ENCODE measurements around the gene TBX2.

TBX2 gene

DNA sequence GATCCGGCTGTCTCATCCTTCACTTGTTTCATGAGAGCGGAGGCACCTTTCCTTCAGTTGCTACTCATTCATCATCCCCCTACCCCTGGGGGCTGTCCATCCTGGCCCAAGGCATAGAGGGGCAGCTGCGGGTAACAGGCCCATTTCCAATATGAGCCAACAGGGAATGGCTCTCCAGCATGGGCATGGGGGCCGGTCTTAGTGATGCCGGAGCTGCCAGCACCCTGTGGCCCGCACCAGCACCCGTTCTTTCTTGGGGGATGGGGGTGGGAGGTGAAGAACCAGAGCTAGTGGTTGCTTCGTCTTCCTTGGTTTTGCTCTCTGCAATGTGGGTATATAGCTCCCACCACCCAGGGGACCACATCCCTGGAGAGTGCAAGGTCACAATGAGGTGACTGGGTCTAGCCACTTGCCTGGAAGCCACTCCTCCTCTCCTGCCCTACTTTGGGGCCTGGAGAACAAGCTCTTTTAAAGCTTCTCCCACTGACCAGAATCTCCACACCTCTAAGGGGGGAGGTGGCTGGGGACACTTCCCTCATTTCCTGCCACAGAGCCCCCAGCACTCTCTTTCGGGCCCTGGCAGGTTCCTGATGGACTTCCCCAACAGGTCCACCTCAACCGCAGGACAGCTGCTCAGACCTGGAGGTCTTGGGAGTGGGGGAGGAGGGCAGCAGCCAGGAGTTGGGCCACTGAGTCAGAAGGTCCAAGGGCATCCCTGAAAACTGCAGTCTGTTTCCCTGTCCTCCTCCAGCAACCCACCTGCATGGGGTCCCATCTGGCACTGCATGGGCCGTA is 11.9 kb upstream of the TBX2 start:
- no peak for DNase-seq

DNA sequence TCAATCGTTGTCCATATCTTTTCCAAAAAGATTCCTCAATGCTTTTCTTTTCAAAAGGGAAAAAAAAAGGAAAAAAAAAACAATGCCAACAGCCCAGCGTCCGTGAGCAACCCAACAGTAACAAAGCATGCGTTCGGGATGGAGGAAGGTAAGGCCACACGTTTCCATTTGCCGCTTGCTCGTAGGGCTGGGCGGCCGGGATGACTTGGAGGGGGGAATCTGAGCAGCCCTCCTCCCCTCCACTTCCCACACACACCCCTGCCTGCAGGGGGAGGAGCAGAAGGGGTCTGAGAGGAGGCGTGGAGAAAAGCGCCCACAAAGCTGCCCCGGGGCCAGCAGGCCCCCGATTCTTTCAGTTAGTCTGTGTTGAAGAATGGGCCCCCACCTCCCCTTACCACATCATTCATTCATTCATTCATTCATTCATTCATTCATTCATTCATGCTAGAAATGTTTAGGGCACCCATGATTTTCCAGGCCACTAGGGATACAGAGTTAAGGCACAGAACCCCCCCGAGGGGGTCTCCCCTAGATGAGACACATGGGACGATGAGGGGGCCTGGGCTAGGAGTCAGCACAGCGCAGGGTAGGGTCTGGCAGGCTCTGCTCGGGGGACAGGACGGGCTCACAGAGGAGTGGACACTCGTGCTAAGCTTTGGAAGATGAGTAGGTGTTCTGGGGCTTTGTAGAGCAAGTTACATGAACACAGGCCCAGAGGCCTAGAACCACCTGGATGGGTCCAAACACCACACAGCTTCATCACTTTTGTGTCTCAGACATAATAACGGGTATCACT is 10.9 kb upstream of the TBX2 start:
- DNase-seq = no peak

DNA sequence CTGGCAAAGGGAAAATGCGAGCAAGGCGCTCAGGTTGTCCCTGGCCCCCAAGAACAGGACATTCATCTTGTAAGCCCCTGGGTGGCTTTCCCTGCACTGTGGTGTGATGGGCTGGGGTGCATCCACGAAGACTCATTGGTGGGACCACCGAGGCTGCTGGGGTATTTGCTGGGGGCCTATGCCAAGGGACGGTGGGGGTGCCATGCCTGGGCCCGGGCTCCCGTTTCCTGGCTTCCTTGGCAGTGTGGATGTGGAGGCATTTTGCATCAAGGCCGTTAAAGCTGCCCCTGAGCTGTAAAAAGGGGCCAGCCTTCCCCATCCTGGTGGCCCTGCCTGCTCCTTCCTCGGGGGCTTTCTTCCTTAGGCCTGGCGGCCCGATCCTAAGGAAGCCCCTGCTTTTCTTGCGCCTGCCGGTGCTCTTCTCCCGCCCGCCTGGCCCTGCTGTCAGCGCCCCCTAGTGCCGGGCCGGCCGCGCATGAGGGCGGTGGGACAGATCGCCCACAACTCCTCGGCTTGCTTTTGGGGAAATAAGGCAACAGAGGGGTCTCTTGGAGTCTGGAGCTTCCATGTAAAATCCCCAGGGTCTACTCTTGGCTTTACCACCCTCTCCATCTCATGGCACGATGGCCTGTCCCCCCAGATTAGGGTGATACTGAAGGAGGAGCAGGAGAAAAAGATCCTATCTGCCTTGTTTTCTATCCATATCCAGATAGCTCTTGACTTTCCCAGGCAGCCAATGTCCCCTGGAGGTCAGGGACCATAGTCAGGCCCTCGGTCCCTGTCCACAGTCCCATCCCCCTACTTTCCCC is 9.8 kb upstream of the TBX2 start:
- peak in 1 of 4 experiments; percentile 39 for DNase-seq

DNA sequence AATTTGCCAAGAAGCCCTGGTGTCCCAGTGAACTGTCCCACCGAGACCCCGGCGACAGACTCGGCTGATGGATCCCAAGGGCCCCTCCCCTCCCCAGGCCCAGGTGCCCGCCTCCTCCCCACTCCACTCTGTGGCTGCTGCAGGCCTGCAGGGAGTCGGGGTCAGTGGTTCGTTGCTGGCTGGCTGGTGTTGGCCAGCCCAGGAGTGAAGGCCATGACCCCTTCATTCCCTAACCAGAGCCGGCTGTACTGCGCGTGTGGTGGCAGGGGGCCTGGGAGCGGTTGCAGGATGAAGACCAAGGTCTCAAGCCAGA is 9.2 kb upstream of the TBX2 start:
- DNase-seq = no peak

DNA sequence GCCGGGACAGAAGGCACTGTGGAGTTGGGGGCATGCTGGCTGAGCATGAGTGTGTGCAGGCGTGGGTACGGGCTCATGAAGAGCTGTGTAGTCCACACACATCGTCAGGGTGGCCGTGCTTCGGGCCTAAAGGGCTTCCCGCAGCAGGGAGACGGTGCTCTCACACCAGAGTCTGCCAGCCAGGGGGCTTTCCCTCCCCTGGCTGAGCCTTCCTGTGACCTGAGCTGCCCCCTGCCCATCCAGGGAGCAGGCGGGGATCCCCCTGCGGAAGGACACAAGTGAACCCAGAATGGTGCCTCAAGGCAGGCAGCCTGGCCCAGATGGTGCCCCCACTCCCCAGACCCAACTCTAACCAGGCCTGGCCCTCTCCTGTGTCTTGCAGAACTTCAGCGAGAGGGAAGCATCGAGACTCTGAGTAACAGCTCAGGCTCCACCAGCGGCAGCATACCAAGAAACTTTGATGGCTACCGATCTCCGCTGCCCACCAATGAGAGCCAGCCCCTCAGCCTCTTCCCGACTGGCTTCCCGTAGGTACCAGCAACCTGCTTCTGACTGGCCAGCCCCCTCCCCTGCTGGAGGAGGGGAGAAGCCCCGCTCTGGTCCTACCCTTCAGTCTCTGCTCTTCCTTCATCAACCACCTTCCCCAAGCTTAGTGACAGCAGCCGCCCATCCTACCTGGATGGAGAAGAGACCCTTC is 7.9 kb upstream of the TBX2 start:
- no peak for DNase-seq

DNA sequence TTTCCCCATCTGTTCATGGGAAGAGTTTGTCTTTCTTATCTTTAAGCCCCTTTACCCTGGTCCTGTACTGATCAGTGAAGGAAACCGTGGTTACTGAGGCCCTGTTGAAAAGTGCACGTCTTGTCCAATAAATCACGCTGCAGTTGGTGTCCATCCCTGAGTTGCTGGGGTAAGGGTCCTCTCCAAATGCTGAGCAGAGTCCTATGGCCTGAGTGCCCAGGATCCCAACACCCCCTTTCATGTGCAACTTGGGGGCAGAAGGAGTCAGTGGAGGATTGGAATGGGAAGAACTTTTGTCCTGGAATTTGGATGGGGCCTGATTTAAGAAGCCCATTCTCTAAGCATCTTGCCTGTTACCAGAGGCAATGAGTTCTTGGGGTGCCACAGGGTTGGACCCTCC is 7.0 kb upstream of the TBX2 start:
- DNase-seq = no peak

DNA sequence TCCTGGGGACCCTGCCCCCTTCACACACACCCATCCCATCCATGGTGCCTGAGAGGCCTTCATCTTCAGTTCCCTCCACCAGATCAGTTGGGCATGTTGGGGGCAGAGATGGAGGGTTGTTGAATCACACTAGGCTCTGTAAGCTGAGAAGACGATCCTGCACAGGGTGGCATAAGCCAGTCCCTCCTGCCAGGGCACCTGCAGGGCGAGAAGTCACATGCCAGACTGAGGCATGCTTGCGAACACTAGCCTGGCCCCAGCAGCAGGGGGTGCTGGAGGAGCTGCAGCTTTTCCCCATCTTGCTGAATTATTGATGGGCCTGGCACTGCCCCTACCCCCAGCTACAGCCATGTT is 6.1 kb upstream of the TBX2 start:
- DNase-seq = no peak

DNA sequence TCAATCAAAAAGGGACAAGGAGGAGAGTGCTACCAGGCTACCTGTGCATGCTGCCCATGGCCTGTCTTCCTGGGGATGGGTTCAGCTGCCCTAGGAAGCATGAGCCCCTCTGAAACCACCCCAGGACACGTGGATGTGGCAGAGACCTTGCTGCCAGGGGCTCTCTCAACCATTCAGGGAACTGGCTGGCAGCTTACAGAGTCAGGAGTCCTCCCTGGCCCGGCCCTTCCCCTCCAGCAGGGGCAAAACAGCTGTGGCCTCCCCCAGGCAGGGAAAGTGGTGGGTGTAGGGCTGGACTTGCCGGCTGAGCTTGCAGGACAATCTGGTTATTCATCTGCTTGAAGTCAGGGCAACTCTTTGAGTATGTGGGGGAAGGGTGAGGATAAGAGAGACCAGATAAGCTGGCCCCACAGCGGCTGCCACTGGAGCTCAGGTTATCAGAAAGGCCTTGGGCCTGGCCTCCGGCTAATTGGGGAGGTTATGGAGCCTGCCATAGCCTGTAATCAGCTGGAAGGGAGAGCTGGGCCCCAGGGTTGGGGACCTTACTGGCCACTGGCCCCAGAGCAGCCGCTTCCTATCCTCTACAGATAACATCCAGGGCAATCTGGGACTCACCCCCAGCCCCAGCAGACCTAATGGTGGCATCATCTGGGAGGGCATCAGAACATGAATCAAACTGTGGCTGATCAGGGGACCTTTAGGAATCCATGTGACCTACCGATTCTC is 5.6 kb upstream of the TBX2 start:
- no peak for DNase-seq

DNA sequence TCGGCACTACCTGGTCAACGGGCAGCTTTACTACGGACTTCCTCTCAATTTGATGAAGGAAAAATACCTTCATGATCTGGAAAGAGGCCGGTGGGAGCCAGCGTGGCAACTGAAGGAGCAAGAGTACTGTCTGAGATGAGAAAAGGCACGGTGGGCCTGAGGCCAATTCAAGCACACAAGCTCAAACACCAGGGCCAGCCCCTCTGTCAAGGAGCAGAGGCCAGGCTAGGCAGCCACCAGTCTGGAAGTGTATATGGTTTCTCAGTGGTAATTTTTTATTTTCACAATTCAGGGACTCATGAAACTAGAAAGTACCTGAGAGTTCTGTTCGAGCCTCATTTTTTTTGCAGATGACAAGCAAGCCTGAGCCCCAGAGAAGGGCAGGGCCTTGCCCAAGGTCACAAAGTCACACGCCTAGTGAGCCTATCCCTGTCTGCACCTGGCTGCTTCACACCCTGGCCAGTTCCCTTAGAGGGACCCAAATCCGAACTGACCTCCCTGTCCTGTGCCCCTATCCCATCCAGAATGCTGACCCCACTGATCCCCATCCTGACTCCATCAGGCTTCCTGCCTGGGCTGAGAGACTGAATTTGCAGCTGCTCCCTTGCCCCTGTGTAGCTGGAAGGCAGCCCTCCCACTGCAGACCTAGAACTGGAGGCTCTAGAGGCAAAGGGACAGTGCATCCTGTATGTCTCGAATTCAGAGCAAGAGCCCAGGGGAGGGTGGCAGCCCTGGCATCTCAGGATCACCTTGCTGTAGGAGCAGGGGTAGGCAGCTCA is 4.8 kb upstream of the TBX2 start:
- DNase-seq = no peak

DNA sequence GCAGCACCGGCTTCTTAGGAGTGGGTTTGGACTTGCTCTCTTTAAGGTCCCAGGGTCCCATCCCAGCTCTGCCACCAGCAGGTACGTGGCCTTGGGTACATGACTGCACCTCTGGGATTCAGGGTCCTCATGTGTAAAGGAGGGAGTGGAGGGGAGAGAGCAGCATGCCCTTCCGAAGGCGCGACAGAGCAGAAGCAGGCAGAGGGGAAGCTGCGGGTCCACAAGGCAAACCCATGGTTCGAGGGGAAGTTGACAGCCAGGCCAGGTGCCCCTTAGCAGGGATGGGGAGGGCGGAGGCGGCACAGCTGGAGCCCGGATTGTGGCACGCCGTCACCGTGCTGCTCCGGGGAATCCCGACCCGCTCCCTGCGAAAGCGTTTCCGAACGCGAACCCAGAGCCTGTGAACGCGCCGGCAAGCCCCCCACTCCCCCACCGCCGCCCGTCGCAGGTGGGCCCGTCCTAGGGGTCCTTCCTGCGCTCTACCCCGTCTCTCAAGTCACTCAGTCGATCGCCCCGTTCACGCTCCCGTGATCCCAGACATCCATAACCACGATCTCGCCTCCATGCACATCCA is 4.1 kb upstream of the TBX2 start:
- no peak for DNase-seq

DNA sequence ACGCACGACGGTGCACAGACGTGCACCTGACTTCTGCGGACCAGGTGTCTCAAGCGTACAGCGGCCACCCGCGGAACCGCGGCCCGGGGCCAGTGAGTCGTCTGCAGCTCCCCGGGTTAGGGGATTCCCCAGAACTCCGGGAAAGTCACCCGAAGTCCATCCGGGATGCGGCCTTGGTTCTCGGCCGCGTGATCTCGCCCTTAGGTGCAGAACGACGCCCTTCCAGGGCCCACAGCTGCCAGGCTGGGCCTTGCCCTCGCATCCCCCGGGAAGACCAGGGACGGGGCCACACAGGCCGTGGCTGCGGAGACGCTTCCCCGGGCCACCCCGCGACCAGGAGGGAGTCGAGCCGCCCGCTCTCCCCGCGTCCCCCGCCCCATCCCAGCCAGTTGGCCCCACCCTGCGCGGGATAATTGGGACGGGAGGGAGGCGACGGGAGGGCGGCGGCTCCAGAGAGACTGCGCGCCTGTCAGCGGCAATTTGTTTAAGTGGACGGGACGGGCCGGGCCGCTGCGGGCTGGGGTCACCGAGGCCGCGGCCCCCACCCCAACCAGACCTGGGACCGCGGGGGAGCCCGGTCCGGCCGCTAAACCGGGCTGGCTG is 3.6 kb upstream of the TBX2 start:
- no peak for DNase-seq

DNA sequence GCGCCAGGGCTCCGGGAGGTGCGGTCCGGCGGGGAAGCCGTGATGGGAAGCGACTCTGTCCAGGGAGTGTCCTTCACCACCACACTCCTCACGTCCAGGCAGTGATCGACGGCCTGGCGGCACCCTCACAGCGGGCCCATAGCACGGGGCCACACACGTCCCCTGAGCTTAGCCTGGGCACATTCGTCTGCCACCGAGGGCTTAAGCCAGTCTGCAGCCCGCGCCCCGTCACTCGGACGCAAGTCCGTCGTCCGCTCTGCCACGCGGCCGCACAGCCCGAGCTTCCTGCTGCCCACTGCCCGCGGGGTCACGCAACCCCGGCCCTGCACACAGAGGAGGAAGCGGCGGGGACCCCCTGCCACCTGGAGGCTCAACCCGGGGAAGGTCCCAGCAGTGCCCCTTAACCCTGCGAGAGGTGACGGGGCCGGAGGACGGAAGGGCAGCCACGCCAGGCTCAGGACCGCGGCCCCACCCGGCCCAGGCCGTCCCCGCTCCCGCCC is 3.0 kb upstream of the TBX2 start:
- DNase-seq = no peak

DNA sequence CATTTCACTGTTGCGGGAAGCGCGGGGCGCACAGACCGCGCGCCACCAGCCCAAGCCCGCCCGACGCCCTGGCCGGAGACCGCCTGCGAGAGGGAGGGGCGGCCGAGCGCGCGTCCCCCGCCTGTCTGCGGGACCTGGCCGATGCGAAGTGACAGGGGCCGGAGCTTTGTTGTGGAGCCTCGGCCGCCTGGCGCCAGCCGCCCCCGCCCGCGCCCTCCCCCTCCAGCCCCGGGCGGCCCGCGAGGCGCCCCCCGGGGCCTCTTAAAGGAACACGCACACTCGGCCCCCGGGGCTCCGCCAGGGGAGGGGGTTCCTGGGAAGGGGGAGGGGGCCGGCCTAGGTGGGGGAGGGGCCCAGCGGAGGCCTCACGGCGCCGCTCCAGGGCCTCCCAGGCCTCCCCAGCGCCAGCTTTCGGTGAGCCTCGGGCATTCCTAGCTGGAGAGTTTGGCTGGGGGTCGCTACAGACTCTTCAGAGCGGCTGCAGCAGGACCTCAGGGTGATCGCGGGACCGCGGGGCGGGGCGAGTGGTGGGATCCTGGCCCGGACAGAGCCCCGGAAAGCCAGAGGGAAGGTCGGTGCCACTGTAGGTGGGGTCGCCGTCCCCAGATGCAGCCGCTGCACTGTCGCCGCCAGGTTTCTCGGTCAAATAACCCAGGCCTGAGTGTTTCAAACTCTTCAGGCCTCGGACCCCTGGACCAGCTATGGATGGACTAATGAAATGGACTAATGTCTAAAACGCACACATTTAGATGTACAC is 2.4 kb upstream of the TBX2 start:
- no peak for DNase-seq

DNA sequence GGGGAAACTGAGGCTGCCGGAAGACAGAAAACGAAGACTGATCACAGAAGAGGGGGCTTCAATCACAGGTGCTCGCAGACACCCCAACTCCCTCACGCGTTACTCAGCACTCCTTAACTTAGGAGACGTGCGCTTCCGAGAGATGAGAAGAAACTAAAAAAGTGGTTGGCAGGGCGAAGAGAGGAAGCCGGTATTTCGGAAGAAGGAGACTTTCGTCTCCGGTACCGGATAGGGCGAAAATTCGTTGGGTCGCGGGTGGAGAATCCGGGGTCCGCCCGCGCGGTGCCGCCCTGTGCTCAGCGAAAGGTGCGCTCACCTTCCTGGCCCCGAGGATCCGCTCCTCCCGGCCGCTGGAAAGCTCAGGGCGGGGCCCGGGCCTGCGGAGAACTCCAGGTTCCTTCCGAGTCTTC is 917 bp upstream of the TBX2 start:
- no peak for DNase-seq

DNA sequence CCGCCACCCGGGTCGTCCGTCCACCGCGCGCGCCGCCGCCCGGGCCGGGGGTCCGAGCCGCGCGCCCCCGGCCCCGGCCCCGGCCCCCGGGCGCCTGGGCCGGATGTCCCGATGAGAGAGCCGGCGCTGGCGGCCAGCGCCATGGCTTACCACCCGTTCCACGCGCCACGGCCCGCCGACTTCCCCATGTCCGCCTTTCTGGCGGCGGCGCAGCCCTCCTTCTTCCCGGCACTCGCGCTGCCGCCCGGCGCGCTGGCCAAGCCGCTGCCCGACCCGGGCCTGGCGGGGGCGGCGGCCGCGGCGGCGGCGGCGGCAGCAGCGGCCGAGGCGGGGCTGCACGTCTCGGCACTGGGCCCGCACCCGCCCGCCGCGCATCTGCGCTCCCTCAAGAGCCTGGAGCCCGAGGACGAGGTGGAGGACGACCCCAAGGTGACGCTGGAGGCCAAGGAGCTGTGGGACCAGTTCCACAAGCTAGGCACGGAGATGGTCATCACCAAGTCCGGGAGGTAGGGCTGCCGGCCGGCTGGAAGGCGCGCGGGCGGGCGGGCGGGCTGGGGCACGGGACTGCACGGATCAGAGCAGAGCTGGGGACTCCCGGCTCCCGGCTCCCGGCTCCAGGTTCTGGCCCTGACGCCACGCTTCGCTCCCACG is 548 bp downstream of the TBX2 start:
- DNase-seq = no peak

DNA sequence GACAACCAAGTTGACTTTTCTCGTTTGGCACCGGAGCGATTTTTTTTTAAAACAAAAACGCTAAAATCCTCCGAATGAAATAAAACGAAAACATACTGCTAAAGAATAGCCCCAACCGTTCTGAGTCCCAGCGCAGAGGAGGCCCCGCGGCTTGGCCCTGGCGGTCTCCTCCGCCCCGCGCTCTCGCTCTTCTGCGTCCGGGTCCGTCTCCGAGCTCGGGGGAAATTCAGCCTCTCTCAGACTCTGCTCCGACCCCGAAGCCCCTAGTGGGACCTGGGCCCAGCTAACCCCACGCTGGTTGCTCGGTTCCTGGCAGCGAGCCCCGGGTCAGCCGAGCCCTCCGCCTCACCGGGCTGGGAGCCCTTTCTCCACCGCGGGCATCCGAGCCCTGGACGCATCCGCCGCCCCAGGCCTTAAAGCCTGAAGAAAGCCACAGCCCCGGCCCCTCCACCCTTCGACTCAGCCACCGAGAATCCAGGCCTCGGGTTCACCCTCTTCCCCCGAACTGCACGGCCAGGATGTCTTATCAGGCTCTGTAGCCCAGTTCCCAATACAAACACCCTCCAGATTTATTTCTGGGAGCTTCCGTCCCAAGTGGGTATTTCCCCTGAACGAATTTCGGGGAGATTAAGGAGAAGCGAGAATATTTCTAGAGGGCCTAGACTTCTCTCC is 1.2 kb downstream of the TBX2 start:
- no peak for DNase-seq

DNA sequence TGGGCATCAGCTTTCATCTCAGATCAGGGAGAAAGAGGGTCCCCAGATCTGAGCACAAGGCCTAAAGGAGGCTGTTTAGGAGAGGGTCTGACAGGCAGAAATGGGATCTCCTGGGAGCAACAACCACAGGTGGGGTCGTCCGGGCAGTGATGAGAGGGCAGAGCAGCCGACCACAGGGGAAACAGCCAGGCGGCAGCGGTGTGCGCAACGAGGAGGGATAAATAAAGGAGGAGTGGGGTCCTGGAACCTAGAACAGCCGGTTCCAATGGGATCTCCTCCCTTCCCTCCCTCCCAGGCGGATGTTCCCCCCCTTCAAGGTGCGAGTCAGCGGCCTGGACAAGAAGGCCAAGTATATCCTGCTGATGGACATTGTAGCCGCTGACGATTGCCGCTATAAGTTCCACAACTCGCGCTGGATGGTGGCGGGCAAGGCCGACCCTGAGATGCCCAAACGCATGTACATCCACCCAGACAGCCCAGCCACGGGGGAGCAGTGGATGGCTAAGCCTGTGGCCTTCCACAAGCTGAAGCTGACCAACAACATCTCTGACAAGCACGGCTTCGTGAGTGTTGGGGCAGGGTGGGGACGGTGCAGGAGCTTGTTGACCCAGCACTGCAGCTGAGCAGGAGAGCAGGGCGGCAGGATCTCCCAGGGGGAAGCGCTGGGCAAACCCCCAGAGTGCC is 1.9 kb downstream of the TBX2 start:
- no peak for DNase-seq

DNA sequence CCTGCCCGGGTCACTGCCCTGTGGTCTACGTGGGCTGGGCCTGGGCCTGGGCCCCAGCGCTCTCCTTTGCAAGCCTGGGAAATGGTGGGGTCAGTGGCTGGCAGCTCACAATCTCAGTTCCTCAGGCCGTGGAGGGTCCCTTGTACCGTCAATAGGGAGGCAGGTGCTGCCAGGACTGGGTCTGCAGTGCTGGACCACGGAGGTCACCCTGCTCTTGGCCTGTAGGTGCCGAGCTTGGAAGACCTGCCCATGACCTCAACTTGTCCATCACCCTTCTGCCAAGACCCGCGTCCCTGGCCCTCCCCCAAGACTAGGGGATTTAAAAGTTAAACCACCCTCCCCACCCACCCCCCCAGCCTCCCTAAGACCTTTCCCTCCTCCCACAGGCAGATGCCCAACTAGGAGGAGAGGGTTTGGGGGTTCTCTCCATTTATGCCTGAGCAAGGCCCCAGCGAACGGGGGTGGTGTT is 2.5 kb downstream of the TBX2 start:
- DNase-seq = no peak
